Right lobe of liver (tissue), 4 donors: ENCODE measurements around the gene ALK.

Experiments
- CTCF ChIP-seq, 4 donors: fragments of 200-600 bp in 3 of 4; fragments of 450-650 bp in 1 of 4; IDR thresholded peaks; one replicate each; pipeline versions ENCODE4 v1.5.1 to v1.8.0; 2016 to 2022; ENCODE audit warnings: antibody characterized with exemption in 4 of 4, mild to moderate bottlenecking in 2 of 4
- POLR2A ChIP-seq: fragments of 450-650 bp; IDR thresholded peaks from one replicate; pipeline ENCODE4 v1.6.1; 2017; ENCODE audit warnings: antibody characterized with exemption, mild to moderate bottlenecking
- donor health status: DM: no; HTN: no; CAD: no.
- donor health status: DM: no; HTN: no; CAD: no.
- donor health status: DM: no; HTN: yes; CAD: no.

- TF ChIP-seq CTCF (IDR thresholded peaks at IDR 0.05) (no peak), POLR2A (no peak)
Measured at GRCh38 chr2:29187926-29188325, 733.5 kb downstream of the ALK start.
